ENCODE data around the gene NOL7. TPM values are rescaled to one million over a fixed set of nuclear protein-coding genes. Genes with fewer than 3 reads are reported as not detected.

The NOL7 gene
- total and polyA plus RNA-seq, 9 of the 15 experiments (the other 6 are each of a cell fraction or from before 2014, with no cell fraction given), result 19.4 to 235 (median 157) TPM

DNA sequence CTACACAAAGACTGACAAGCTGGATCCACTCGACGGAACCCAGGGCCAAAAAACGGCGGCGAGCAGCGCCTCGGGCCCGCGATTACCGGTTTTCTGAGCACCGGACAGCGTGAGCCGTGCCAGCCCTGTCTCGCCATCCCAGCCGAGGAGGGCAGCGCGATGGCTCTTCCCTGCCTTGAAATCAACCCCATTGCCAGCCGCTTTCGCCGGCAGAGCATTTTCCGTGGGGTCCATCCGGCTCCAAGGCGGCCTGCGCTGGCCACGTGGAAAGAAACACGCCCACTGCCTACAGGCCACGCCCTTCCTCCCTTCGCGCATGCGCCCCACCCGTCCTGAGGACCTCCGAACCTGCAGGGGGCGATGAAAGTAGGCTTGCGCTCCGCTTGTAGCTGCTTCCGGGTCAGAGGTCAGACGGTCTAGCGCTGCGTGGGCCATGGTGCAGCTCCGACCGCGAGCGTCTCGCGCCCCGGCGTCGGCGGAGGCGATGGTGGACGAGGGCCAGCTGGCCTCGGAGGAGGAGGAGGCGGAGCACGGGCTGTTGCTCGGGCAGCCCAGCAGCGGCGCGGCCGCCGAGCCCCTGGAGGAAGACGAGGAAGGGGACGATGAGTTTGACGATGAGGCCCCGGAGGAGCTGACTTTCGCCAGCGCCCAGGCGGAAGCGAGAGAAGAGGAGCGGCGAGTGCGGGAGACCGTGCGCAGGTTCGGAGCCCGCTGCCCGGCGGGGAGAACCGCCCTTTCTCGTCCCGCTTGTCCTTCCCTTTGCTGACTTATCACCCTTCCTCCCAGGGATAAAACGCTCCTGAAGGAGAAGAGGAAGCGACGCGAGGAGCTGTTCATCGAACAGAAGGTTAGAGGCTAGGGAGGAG is at the start of gene NOL7 (continued):
- TF ChIP-seq RBBP5 (IDR thresholded peaks at IDR 0.05; ENCODE audit: borderline replicate concordance, insufficient read depth, low read length, poor library complexity, severe bottlenecking) (peak; percentile 98), ZEB2 (IDR thresholded peaks at IDR 0.05) (no peak), PTBP1 (IDR thresholded peaks at IDR 0.05; ENCODE audit: low read depth, low read length) (peak; percentile 63; the same call in 1 of the 2 replicates), YBX1 (IDR thresholded peaks at IDR 0.05) (no peak), POLR2A (conservative IDR thresholded peaks at IDR 0.05) (peak; percentile 96), TGIF2 (CRISPR knock-in tag; IDR thresholded peaks at IDR 0.05) (peak; percentile 88; the same call in 1 of the 2 replicates), PML (IDR thresholded peaks at IDR 0.05; ENCODE audit: low read length) (peak; percentile 58), HMG20B (CRISPR knock-in tag; IDR thresholded peaks at IDR 0.05) (no peak), SRSF1 (IDR thresholded peaks at IDR 0.05; ENCODE audit: low read depth, low read length) (no peak), ZBED1 (IDR thresholded peaks at IDR 0.05) (peak; percentile 83; the same call in 1 of the 2 replicates), SPI1 (IDR thresholded peaks at IDR 0.05; ENCODE audit: borderline replicate concordance, low read depth, low read length) (no peak), ZKSCAN3 (CRISPR knock-in tag; IDR thresholded peaks at IDR 0.05) (no peak), ZBTB8A (IDR thresholded peaks at IDR 0.05; ENCODE audit: partially characterized antibody) (no peak), CREBBP (IDR thresholded peaks at IDR 0.05; ENCODE audit: low read depth, low read length) (no peak), MEF2D (tag; conservative IDR thresholded peaks at IDR 0.05; ENCODE audit: low read depth) (no peak), ARID2 (IDR thresholded peaks at IDR 0.05) (0 out of 2 replicates have a peak, but pooled peaks have one; percentile 13), EHMT2 (IDR thresholded peaks at IDR 0.05) (peak; percentile 63; the same call in 1 of the 2 replicates), ZNF436 (CRISPR knock-in tag; IDR thresholded peaks at IDR 0.05) (no peak), ELF1 (tag; IDR thresholded peaks at IDR 0.05) (peak; percentile 92), PCBP1 (IDR thresholded peaks at IDR 0.05; ENCODE audit: low read depth, low read length, poor library complexity, severe bottlenecking) (peak; percentile 91), TAF7 (tag; IDR thresholded peaks at IDR 0.05) (peak; percentile 86), MCM2 (IDR thresholded peaks at IDR 0.05; ENCODE audit: low read depth) (no peak), ZBTB7A (IDR thresholded peaks at IDR 0.05; ENCODE audit: borderline replicate concordance, control insufficient read depth, low read depth, low read length) (peak; percentile 47; the same call in 1 of the 2 replicates), NR3C1 (CRISPR knock-in tag; IDR thresholded peaks at IDR 0.05) (0 out of 2 replicates have a peak, but pooled peaks have one; percentile 28), U2AF2 (optimal IDR thresholded peaks at IDR 0.05; ENCODE audit: low read depth, low read length) (no peak)
- TF ChIP-seq, protein P1, sequence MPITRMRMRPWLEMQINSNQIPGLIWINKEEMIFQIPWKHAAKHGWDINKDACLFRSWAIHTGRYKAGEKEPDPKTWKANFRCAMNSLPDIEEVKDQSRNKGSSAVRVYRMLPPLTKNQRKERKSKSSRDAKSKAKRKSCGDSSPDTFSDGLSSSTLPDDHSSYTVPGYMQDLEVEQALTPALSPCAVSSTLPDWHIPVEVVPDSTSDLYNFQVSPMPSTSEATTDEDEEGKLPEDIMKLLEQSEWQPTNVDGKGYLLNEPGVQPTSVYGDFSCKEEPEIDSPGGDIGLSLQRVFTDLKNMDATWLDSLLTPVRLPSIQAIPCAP (CRISPR knock-in tag; IDR thresholded peaks at IDR 0.05; ENCODE audit: borderline replicate concordance), result 0 out of 2 replicates have a peak, but pooled peaks have one; percentile 24
- TF ChIP-seq, protein P2, sequence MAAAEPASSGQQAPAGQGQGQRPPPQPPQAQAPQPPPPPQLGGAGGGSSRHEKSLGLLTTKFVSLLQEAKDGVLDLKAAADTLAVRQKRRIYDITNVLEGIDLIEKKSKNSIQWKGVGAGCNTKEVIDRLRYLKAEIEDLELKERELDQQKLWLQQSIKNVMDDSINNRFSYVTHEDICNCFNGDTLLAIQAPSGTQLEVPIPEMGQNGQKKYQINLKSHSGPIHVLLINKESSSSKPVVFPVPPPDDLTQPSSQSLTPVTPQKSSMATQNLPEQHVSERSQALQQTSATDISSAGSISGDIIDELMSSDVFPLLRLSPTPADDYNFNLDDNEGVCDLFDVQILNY (CRISPR knock-in tag; IDR thresholded peaks at IDR 0.05), result peak; percentile 99
- TF ChIP-seq, protein P3, sequence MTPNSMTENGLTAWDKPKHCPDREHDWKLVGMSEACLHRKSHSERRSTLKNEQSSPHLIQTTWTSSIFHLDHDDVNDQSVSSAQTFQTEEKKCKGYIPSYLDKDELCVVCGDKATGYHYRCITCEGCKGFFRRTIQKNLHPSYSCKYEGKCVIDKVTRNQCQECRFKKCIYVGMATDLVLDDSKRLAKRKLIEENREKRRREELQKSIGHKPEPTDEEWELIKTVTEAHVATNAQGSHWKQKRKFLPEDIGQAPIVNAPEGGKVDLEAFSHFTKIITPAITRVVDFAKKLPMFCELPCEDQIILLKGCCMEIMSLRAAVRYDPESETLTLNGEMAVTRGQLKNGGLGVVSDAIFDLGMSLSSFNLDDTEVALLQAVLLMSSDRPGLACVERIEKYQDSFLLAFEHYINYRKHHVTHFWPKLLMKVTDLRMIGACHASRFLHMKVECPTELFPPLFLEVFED (CRISPR knock-in tag; conservative IDR thresholded peaks at IDR 0.05), result no peak; the same call in 1 of the 2 replicates
